Vagina (tissue), 2 donors: ENCODE results near the gene EXO1.

Experiments
- CTCF ChIP-seq, 3 experiments: fragments of 450-650 bp in 2 of 3; fragments of 200-600 bp in 1 of 3; sonication (generic) in 1 of 3; IDR thresholded peaks; one replicate each; pipeline ENCODE4 v1.5.1; 2017 to 2019; ENCODE audit warnings: antibody characterized with exemption in 3 of 3, mild to moderate bottlenecking in 2 of 3, moderate library complexity in 2 of 3
- POLR2A ChIP-seq, 2 donors: fragments of 450-650 bp; IDR thresholded peaks; one replicate each; pipeline ENCODE4 v1.6.1; 2017; ENCODE audit warnings: antibody characterized with exemption in 2 of 2, mild to moderate bottlenecking in 2 of 2, moderate library complexity in 2 of 2

- no peak for TF ChIP-seq CTCF (IDR thresholded peaks at IDR 0.05)
- TF ChIP-seq POLR2A (IDR thresholded peaks at IDR 0.05): no peak
Observed at GRCh38 chr1:241827264-241827663, 20.7 kb upstream of the EXO1 start.
